ENCODE results near the gene RALGPS2.

DNA sequence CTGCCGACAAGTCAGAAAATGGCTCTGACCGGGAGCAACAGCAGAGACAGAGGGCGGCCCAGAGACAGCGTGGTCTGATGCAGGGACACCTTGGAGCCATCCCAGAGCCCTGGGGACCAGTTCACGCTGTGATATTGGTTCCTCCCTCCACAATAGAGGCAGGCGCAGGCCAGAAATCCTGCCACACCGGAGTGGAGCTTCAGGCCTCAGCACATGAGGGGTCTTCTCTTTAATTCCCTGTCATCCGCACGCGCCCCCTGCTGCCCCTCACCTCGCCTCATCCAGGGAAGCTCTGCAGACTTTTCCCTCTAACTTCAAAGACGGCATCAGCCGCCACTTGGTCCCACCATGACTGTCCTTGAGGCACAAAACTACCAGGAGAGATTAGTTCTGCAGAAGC lies 221.4 kb downstream of the RALGPS2 start:
- TF ChIP-seq, protein P1, sequence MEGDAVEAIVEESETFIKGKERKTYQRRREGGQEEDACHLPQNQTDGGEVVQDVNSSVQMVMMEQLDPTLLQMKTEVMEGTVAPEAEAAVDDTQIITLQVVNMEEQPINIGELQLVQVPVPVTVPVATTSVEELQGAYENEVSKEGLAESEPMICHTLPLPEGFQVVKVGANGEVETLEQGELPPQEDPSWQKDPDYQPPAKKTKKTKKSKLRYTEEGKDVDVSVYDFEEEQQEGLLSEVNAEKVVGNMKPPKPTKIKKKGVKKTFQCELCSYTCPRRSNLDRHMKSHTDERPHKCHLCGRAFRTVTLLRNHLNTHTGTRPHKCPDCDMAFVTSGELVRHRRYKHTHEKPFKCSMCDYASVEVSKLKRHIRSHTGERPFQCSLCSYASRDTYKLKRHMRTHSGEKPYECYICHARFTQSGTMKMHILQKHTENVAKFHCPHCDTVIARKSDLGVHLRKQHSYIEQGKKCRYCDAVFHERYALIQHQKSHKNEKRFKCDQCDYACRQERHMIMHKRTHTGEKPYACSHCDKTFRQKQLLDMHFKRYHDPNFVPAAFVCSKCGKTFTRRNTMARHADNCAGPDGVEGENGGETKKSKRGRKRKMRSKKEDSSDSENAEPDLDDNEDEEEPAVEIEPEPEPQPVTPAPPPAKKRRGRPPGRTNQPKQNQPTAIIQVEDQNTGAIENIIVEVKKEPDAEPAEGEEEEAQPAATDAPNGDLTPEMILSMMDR (IDR thresholded peaks at IDR 0.05) = no peak
- TF ChIP-seq POLR2A (IDR thresholded peaks at IDR 0.05) = no peak
